GM23338 (cell line): ENCODE data around the gene TMEM60. TPM values are rescaled to one million over a fixed set of nuclear protein-coding genes. Genes with fewer than 3 reads are reported as not detected.

Experiments used
- ATAC-seq: fragments of 200-7000 bp; cut with Tn5 transposase; 3 replicates; pipeline ENCODE4 v1.9.1; 2020
- DNase-seq: peaks from one replicate; pipeline ENCODE4 v3.0.0-alpha.2; 2015; ENCODE audit warnings: low spot score
- H2AFZ ChIP-seq: fragments of 200-600 bp; sonication (generic); 2 replicates; pipeline ENCODE4 v1.8.0; 2016; ENCODE audit warnings: antibody characterized with exemption, mild to moderate bottlenecking, moderate library complexity
- H3F3A ChIP-seq: fragments of 200-600 bp; sonication (generic); replicated peaks from 2 replicates; pipeline ENCODE4 v1.8.0; 2017; ENCODE audit warnings: antibody characterized with exemption, mixed run types, low read depth
- H3K27ac ChIP-seq: fragments of 200-600 bp; sonication (generic); 2 replicates; pipeline ENCODE4 v1.6.1; 2016; ENCODE audit warnings: low read depth
- H3K27me3 ChIP-seq: fragments of 200-600 bp; sonication (generic); 2 replicates; pipeline ENCODE4 v1.8.0; 2016; ENCODE audit warnings: mild to moderate bottlenecking, mixed run types, moderate library complexity; ENCODE audit not compliant: insufficient read depth
- H3K36me3 ChIP-seq: fragments of 200-600 bp; sonication (generic); 2 replicates; pipeline ENCODE4 v1.8.0; 2016; ENCODE audit warnings: mild to moderate bottlenecking; ENCODE audit not compliant: insufficient read depth
- H3K4me1 ChIP-seq: fragments of 200-600 bp; sonication (generic); 2 replicates; pipeline ENCODE4 v1.8.0; 2016; ENCODE audit warnings: mild to moderate bottlenecking, moderate library complexity; ENCODE audit not compliant: insufficient read depth
- H3K4me2 ChIP-seq: fragments of 200-600 bp; sonication (generic); 2 replicates; pipeline ENCODE4 v1.7.1; 2017; ENCODE audit warnings: mixed run types
- H3K4me3 ChIP-seq: fragments of 200-600 bp; sonication (generic); 2 replicates; pipeline ENCODE4 v1.6.1; 2016; ENCODE audit warnings: mixed run types
- H3K79me2 ChIP-seq: fragments of 200-600 bp; sonication (generic); replicated peaks from 2 replicates; pipeline ENCODE4 v1.8.0; 2017; ENCODE audit warnings: mild to moderate bottlenecking; ENCODE audit not compliant: insufficient read depth
- H3K9me2 ChIP-seq: fragments of 200-600 bp; sonication (generic); 2 replicates; pipeline ENCODE4 v1.8.0; 2017; ENCODE audit not compliant: insufficient read depth
- H4K20me1 ChIP-seq: fragments of 200-600 bp; sonication (generic); replicated peaks from 2 replicates; pipeline ENCODE4 v1.8.0; 2017; ENCODE audit warnings: mild to moderate bottlenecking; ENCODE audit not compliant: insufficient read depth
- H3K27ac Mint-ChIP-seq: 2 replicates; pipeline ENCODE4 v1.8.0; 2020; ENCODE audit warnings: inconsistent platforms, mild to moderate bottlenecking, moderate library complexity, mixed read lengths
- H3K27me3 Mint-ChIP-seq: 3 replicates; pipeline ENCODE4 v1.8.0; 2022; ENCODE audit warnings: low read depth, mild to moderate bottlenecking, moderate library complexity, mixed read lengths, inconsistent platforms; ENCODE audit not compliant: insufficient read depth, poor library complexity
- H3K36me3 Mint-ChIP-seq: 3 replicates; pipeline ENCODE4 v1.8.0; 2021; ENCODE audit warnings: low read depth, mild to moderate bottlenecking, inconsistent platforms, moderate library complexity, mixed read lengths
- H3K4me1 Mint-ChIP-seq: 3 replicates; pipeline ENCODE4 v1.8.0; 2020; ENCODE audit warnings: mild to moderate bottlenecking, inconsistent platforms, mixed read lengths
- H3K4me3 Mint-ChIP-seq: 3 replicates; pipeline ENCODE4 v1.8.0; 2021; ENCODE audit warnings: moderate library complexity, mild to moderate bottlenecking, inconsistent platforms, mixed read lengths
- H3K9me3 Mint-ChIP-seq: 3 replicates; pipeline ENCODE4 v1.8.0; 2020; ENCODE audit warnings: moderate library complexity, mild to moderate bottlenecking, inconsistent platforms, mixed read lengths
- CREB1 ChIP-seq: fragments of 250-450 bp; sonication (Bioruptor Pico); IDR thresholded peaks from 2 replicates; pipeline ENCODE4 v1.5.0; 2020; ENCODE audit warnings: low read depth, mild to moderate bottlenecking, moderate library complexity
- ETS1 ChIP-seq: IDR thresholded peaks from 2 replicates; pipeline ENCODE4 v1.6.1; 2016; ENCODE audit warnings: antibody characterized with exemption
- EZH2 ChIP-seq: fragments of 200-600 bp; sonication (generic); IDR thresholded peaks from one replicate; pipeline ENCODE4 v1.8.0; 2017; ENCODE audit warnings: antibody characterized with exemption, mild to moderate bottlenecking, low read depth; ENCODE audit not compliant: unreplicated experiment
- EZH2phosphoT487 ChIP-seq: fragments of 200-600 bp; sonication (generic); IDR thresholded peaks from one replicate; pipeline ENCODE4 v1.8.1; 2018; ENCODE audit warnings: antibody characterized with exemption; ENCODE audit not compliant: unreplicated experiment
- JUNB ChIP-seq: IDR thresholded peaks from one replicate; pipeline ENCODE4 v1.6.1; 2016; ENCODE audit warnings: antibody characterized with exemption; ENCODE audit not compliant: unreplicated experiment
- NANOG ChIP-seq: IDR thresholded peaks from 2 replicates; pipeline ENCODE4 v1.6.1; 2016; ENCODE audit warnings: antibody characterized with exemption, borderline replicate concordance
- POLR2AphosphoS5 ChIP-seq: IDR thresholded peaks from 2 replicates; pipeline ENCODE4 v1.6.1; 2016; ENCODE audit warnings: antibody characterized with exemption, low read depth
- STAT1 ChIP-seq: IDR thresholded peaks from one replicate; pipeline ENCODE4 v1.6.1; 2016; ENCODE audit warnings: antibody characterized with exemption; ENCODE audit not compliant: unreplicated experiment
- ZNF114 ChIP-seq: fragments of 250-450 bp; sonication (Bioruptor Pico); IDR thresholded peaks from 2 replicates; pipeline ENCODE4 v1.5.0; 2020; ENCODE audit warnings: mild to moderate bottlenecking, moderate library complexity
- ZNF331 ChIP-seq: fragments of 250-450 bp; sonication (Bioruptor Pico); IDR thresholded peaks from 2 replicates; pipeline ENCODE4 v1.5.0; 2020; ENCODE audit warnings: low read depth, mild to moderate bottlenecking, moderate library complexity
- ZNF462 ChIP-seq: fragments of 250-450 bp; sonication (Bioruptor Pico); IDR thresholded peaks from 2 replicates; pipeline ENCODE4 v1.5.0; 2020; ENCODE audit warnings: mild to moderate bottlenecking, moderate library complexity
- polyA plus RNA-seq: library from polyadenylated mRNA; unstranded; fragments of >200 nt; fragmentation: Nextera tagmentation; extraction: Ambion mirVana; gene quantifications from 2 replicates; pipeline ENCODE4 v1.2.1, GENCODE V29; 2016
- total RNA-seq: library from RNA; depleted of rRNA; stranded (reverse); fragments of >200 nt; shearing (Covaris generic); gene quantifications from 2 replicates; pipeline ENCODE4 v1.2.3, GENCODE V29; 2014

Gene TMEM60
- total and polyA plus RNA-seq, 2 experiments from 2014 or later, result 29.5 to 68.2 TPM

- TF ChIP-seq ZNF462 (CRISPR knock-in tag) (no peak), NANOG (no peak)
Observed at GRCh38 chr7:77796960-77797359, 1.3 kb downstream of the TMEM60 start (continued).

- peaks cover 9% of the 10 kb centered on the region for H3K27me3 Mint-ChIP-seq
- Histone ChIP-seq H3F3A (no peaks in the 10 kb centered on the region), H3K79me2 (peaks cover 52% of the 10 kb centered on the region), H3K27me3 (no peaks in the 10 kb centered on the region), H3K9me2 (no peaks in the 10 kb centered on the region), H3K4me1 (peaks cover 34% of the 10 kb centered on the region), H4K20me1 (peaks cover 11% of the 10 kb centered on the region; the same call in 1 of the 2 replicates), H2AFZ (no peak overlapping the region), H3K27ac (no peak overlapping the region), H3K4me2 (no peak overlapping the region), H3K4me3 (no peak overlapping the region), H3K36me3 (no peaks in the 10 kb centered on the region)
- no peak for ATAC-seq
- H3K27ac Mint-ChIP-seq, result no peak overlapping the region
- H3K4me3 Mint-ChIP-seq, result peak overlapping the region; percentile 47; the same call in 2 of the 3 replicates
- no peak for DNase-seq
- H3K4me1 Mint-ChIP-seq, result peaks cover 18% of the 10 kb centered on the region
- peaks cover 5% of the 10 kb centered on the region; the same call in 2 of the 3 replicates for H3K36me3 Mint-ChIP-seq
- H3K9me3 Mint-ChIP-seq, result no peaks in the 10 kb centered on the region
- no peak for TF ChIP-seq EZH2
- TF ChIP-seq ZNF114, result no peak
- no peak for TF ChIP-seq POLR2AphosphoS5
- no peak for TF ChIP-seq ETS1
- no peak for TF ChIP-seq NANOG
- no peak for TF ChIP-seq JUNB
- no peak for TF ChIP-seq CREB1
- no peak for TF ChIP-seq STAT1
- TF ChIP-seq EZH2phosphoT487, result no peak
- TF ChIP-seq ZNF331, result no peak
Observed at GRCh38 chr7:77796109-77796508, 2.1 kb downstream of the TMEM60 start.
